ENCODE measurements around the gene WHRN.

Gene WHRN

GRCh38 chr9:114378883-114379282 lies 126.4 kb downstream of the WHRN start:
- DNase-seq (ENCODE audit: low read depth): no peak

GRCh38 chr9:114378016-114378415 lies 127.3 kb downstream of the WHRN start:
- DNase-seq (ENCODE audit: low read depth): no peak

- DNase-seq (ENCODE audit: low read depth): no peak
These were observed 128.5 kb downstream of the WHRN start for GRCh38 chr9:114376586-114377445.

GRCh38 chr9:114375386-114376175 lies 129.7 kb downstream of the WHRN start:
- no peak for DNase-seq (ENCODE audit: low read depth)

GRCh38 chr9:114374936-114375335 lies 130.3 kb downstream of the WHRN start:
- DNase-seq (ENCODE audit: low read depth): no peak

GRCh38 chr9:114373960-114374730 lies 131.1 kb downstream of the WHRN start:
- DNase-seq (ENCODE audit: low read depth): no peak

- no peak for DNase-seq (ENCODE audit: low read depth)
These were observed 132.3 kb downstream of the WHRN start for GRCh38 chr9:114372921-114373448.

GRCh38 chr9:114371973-114372917 lies 133.0 kb downstream of the WHRN start:
- no peak for DNase-seq (ENCODE audit: low read depth)

GRCh38 chr9:114371343-114371944 lies 133.8 kb downstream of the WHRN start:
- DNase-seq (ENCODE audit: low read depth): no peak

- no peak for DNase-seq (ENCODE audit: low read depth)
These were observed 134.3 kb downstream of the WHRN start for GRCh38 chr9:114370968-114371320.

GRCh38 chr9:114370251-114370967 lies 134.9 kb downstream of the WHRN start:
- no peak for DNase-seq (ENCODE audit: low read depth)

GRCh38 chr9:114369216-114370130 lies 135.8 kb downstream of the WHRN start:
- DNase-seq (ENCODE audit: low read depth): no peak

GRCh38 chr9:114367772-114368569 lies 137.3 kb downstream of the WHRN start:
- no peak for DNase-seq (ENCODE audit: low read depth)

- DNase-seq (ENCODE audit: low read depth): no peak
These were observed 137.9 kb downstream of the WHRN start for GRCh38 chr9:114367366-114367765.

- peak; percentile 71 for DNase-seq (ENCODE audit: low read depth)
These were observed 138.7 kb downstream of the WHRN start for GRCh38 chr9:114366334-114367128.

GRCh38 chr9:114365194-114365593 lies 140.1 kb downstream of the WHRN start:
- no peak for DNase-seq (ENCODE audit: low read depth)

Measured in non-pigmented ciliary epithelial cell (primary cell).